Activated naive CD4-positive, alpha-beta T cell treated with anti-CD3 and anti-CD28 coated beads, Interleukin-2, amount 50 U/mL, for 24 hours (primary cell): Measurements from ENCODE around the gene OR6M1.

Experiments
- H3K27ac Mint-ChIP-seq: one replicate; pipeline ENCODE4 v1.8.0; 2021; ENCODE audit warnings: mild to moderate bottlenecking, mixed read lengths
- H3K27me3 Mint-ChIP-seq: one replicate; pipeline ENCODE4 v1.8.0; 2021; ENCODE audit warnings: mixed read lengths
- H3K36me3 Mint-ChIP-seq: one replicate; pipeline ENCODE4 v1.8.0; 2021; ENCODE audit warnings: mixed read lengths
- H3K4me1 Mint-ChIP-seq: one replicate; pipeline ENCODE4 v1.8.0; 2021; ENCODE audit warnings: mixed read lengths
- H3K4me3 Mint-ChIP-seq: one replicate; pipeline ENCODE4 v1.8.0; 2021; ENCODE audit warnings: mild to moderate bottlenecking, mixed read lengths
- H3K9me3 Mint-ChIP-seq: one replicate; pipeline ENCODE4 v1.8.0; 2021; ENCODE audit warnings: mixed read lengths

Gene OR6M1

GRCh38 chr11:123798079-123798478, 8.1 kb downstream of the OR6M1 start:
- Mint-ChIP-seq H3K36me3 (no peaks in the 10 kb centered on the region), H3K27me3 (no peaks in the 10 kb centered on the region), H3K9me3 (no peaks in the 10 kb centered on the region), H3K4me1 (no peaks in the 10 kb centered on the region), H3K27ac (no peak overlapping the region), H3K4me3 (no peak overlapping the region)

- no peaks in the 10 kb centered on the region for H3K9me3 Mint-ChIP-seq
- no peaks in the 10 kb centered on the region for H3K4me1 Mint-ChIP-seq
- no peaks in the 10 kb centered on the region for H3K36me3 Mint-ChIP-seq
- no peak overlapping the region for H3K4me3 Mint-ChIP-seq
- H3K27me3 Mint-ChIP-seq: peaks cover 1% of the 10 kb centered on the region
- H3K27ac Mint-ChIP-seq: no peak overlapping the region
Observed at GRCh38 chr11:123797541-123797940, 8.6 kb downstream of the OR6M1 start.

- Mint-ChIP-seq H3K27ac (no peak overlapping the region), H3K4me3 (no peak overlapping the region), H3K9me3 (no peaks in the 10 kb centered on the region), H3K27me3 (peaks cover 1% of the 10 kb centered on the region), H3K4me1 (no peaks in the 10 kb centered on the region), H3K36me3 (no peaks in the 10 kb centered on the region)
Observed at GRCh38 chr11:123797114-123797513, 9.0 kb downstream of the OR6M1 start.

GRCh38 chr11:123796226-123796625, 9.9 kb downstream of the OR6M1 start:
- Mint-ChIP-seq H3K4me3 (no peak overlapping the region), H3K27ac (no peak overlapping the region), H3K4me1 (no peaks in the 10 kb centered on the region), H3K36me3 (no peaks in the 10 kb centered on the region), H3K9me3 (no peaks in the 10 kb centered on the region), H3K27me3 (peaks cover 1% of the 10 kb centered on the region)

GRCh38 chr11:123783536-123783935, 22.6 kb downstream of the OR6M1 start:
- no peaks in the 10 kb centered on the region for H3K4me1 Mint-ChIP-seq
- peaks cover 5% of the 10 kb centered on the region for H3K9me3 Mint-ChIP-seq
- H3K27me3 Mint-ChIP-seq: peaks cover 11% of the 10 kb centered on the region
- no peaks in the 10 kb centered on the region for H3K36me3 Mint-ChIP-seq
- H3K4me3 Mint-ChIP-seq: no peak overlapping the region
- H3K27ac Mint-ChIP-seq: no peak overlapping the region

- H3K27ac Mint-ChIP-seq: no peak overlapping the region
- H3K9me3 Mint-ChIP-seq: no peaks in the 10 kb centered on the region
- H3K27me3 Mint-ChIP-seq: peaks cover 3% of the 10 kb centered on the region
- no peaks in the 10 kb centered on the region for H3K4me1 Mint-ChIP-seq
- no peaks in the 10 kb centered on the region for H3K36me3 Mint-ChIP-seq
- no peak overlapping the region for H3K4me3 Mint-ChIP-seq
Observed at GRCh38 chr11:123778511-123778910, 27.6 kb downstream of the OR6M1 start.

GRCh38 chr11:123775715-123776549, 30.2 kb downstream of the OR6M1 start:
- Mint-ChIP-seq H3K4me1 (no peaks in the 10 kb centered on the region), H3K27me3 (peaks cover 3% of the 10 kb centered on the region), H3K36me3 (no peaks in the 10 kb centered on the region), H3K9me3 (no peaks in the 10 kb centered on the region), H3K4me3 (no peak overlapping the region), H3K27ac (no peak overlapping the region)

- Mint-ChIP-seq H3K36me3 (no peaks in the 10 kb centered on the region), H3K4me3 (no peak overlapping the region), H3K9me3 (no peaks in the 10 kb centered on the region), H3K27ac (no peak overlapping the region), H3K4me1 (no peaks in the 10 kb centered on the region), H3K27me3 (no peaks in the 10 kb centered on the region)
Observed at GRCh38 chr11:123775289-123775688, 30.9 kb downstream of the OR6M1 start.

GRCh38 chr11:123773959-123774358, 32.2 kb downstream of the OR6M1 start:
- H3K4me1 Mint-ChIP-seq: no peaks in the 10 kb centered on the region
- H3K27ac Mint-ChIP-seq: no peak overlapping the region
- no peaks in the 10 kb centered on the region for H3K27me3 Mint-ChIP-seq
- H3K9me3 Mint-ChIP-seq: no peaks in the 10 kb centered on the region
- no peaks in the 10 kb centered on the region for H3K36me3 Mint-ChIP-seq
- H3K4me3 Mint-ChIP-seq: no peak overlapping the region

- Mint-ChIP-seq H3K27me3 (peaks cover 2% of the 10 kb centered on the region), H3K9me3 (no peaks in the 10 kb centered on the region), H3K4me3 (no peak overlapping the region), H3K36me3 (no peaks in the 10 kb centered on the region), H3K27ac (no peak overlapping the region), H3K4me1 (no peaks in the 10 kb centered on the region)
Observed at GRCh38 chr11:123773026-123773425, 33.1 kb downstream of the OR6M1 start.

- H3K27ac Mint-ChIP-seq: no peak overlapping the region
- peaks cover 5% of the 10 kb centered on the region for H3K27me3 Mint-ChIP-seq
- no peak overlapping the region for H3K4me3 Mint-ChIP-seq
- no peaks in the 10 kb centered on the region for H3K4me1 Mint-ChIP-seq
- no peaks in the 10 kb centered on the region for H3K9me3 Mint-ChIP-seq
- no peaks in the 10 kb centered on the region for H3K36me3 Mint-ChIP-seq
Observed at GRCh38 chr11:123771664-123772063, 34.5 kb downstream of the OR6M1 start.

GRCh38 chr11:123770712-123771111, 35.4 kb downstream of the OR6M1 start:
- no peaks in the 10 kb centered on the region for H3K4me1 Mint-ChIP-seq
- H3K27ac Mint-ChIP-seq: no peak overlapping the region
- no peak overlapping the region for H3K4me3 Mint-ChIP-seq
- H3K36me3 Mint-ChIP-seq: no peaks in the 10 kb centered on the region
- H3K9me3 Mint-ChIP-seq: no peaks in the 10 kb centered on the region
- H3K27me3 Mint-ChIP-seq: peaks cover 10% of the 10 kb centered on the region

- no peaks in the 10 kb centered on the region for H3K4me1 Mint-ChIP-seq
- no peak overlapping the region for H3K4me3 Mint-ChIP-seq
- H3K36me3 Mint-ChIP-seq: peaks cover 6% of the 10 kb centered on the region
- no peak overlapping the region for H3K27ac Mint-ChIP-seq
- peaks cover 26% of the 10 kb centered on the region for H3K9me3 Mint-ChIP-seq
- H3K27me3 Mint-ChIP-seq: peaks cover 16% of the 10 kb centered on the region
Observed at GRCh38 chr11:123765601-123766000, 40.5 kb downstream of the OR6M1 start.

- Mint-ChIP-seq H3K4me3 (no peak overlapping the region), H3K9me3 (peaks cover 26% of the 10 kb centered on the region), H3K27ac (no peak overlapping the region), H3K27me3 (peaks cover 16% of the 10 kb centered on the region), H3K4me1 (no peaks in the 10 kb centered on the region), H3K36me3 (peaks cover 6% of the 10 kb centered on the region)
Observed at GRCh38 chr11:123762422-123762821, 43.7 kb downstream of the OR6M1 start.

GRCh38 chr11:123760894-123761293, 45.3 kb downstream of the OR6M1 start:
- Mint-ChIP-seq H3K27ac (no peak overlapping the region), H3K4me3 (no peak overlapping the region), H3K4me1 (no peaks in the 10 kb centered on the region), H3K9me3 (peaks cover 26% of the 10 kb centered on the region), H3K36me3 (peaks cover 6% of the 10 kb centered on the region), H3K27me3 (peaks cover 14% of the 10 kb centered on the region)

- Mint-ChIP-seq H3K4me3 (no peak overlapping the region), H3K27ac (no peak overlapping the region), H3K27me3 (peaks cover 11% of the 10 kb centered on the region), H3K4me1 (no peaks in the 10 kb centered on the region), H3K36me3 (peaks cover 5% of the 10 kb centered on the region), H3K9me3 (peaks cover 10% of the 10 kb centered on the region)
Observed at GRCh38 chr11:123757976-123758375, 48.2 kb downstream of the OR6M1 start.

GRCh38 chr11:123755813-123756212, 50.3 kb downstream of the OR6M1 start:
- no peak overlapping the region for H3K4me3 Mint-ChIP-seq
- H3K9me3 Mint-ChIP-seq: no peaks in the 10 kb centered on the region
- peaks cover 15% of the 10 kb centered on the region for H3K27me3 Mint-ChIP-seq
- H3K36me3 Mint-ChIP-seq: no peaks in the 10 kb centered on the region
- no peak overlapping the region for H3K27ac Mint-ChIP-seq
- no peaks in the 10 kb centered on the region for H3K4me1 Mint-ChIP-seq
